NCI-H82 (cell line): Measurements from ENCODE around the gene RAB1A.
"Not testable (repeated sequence)": the region's sequence is repeated elsewhere in the genome, so short reads cannot be mapped to it uniquely, and the experiment has no call there.

Experiments used
- DNase-seq: peaks from one replicate; lab custom pipeline; 2025; lab: John Stamatoyannopoulos, UW

The RAB1A gene

DNA sequence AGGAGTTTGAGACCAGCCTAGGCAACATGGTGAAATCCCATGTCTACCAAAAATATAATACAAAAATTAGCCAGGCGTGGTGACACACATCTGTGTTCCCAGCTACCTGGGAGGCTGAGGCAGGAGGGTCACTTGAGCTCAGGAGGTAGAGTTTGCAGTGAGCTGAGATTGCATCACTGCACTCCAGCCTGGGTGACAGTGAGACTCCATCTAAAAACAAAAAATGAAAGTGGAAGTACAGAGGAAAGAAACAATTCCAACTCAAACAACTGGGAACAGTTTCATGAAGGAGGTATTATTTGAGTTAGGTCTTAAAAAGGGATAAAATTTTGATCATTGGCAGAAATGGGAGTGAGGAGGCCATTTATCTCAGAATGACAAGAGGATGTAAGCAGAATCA, 6.3 kb upstream of the RAB1A start:
- no peak for DNase-seq

DNA sequence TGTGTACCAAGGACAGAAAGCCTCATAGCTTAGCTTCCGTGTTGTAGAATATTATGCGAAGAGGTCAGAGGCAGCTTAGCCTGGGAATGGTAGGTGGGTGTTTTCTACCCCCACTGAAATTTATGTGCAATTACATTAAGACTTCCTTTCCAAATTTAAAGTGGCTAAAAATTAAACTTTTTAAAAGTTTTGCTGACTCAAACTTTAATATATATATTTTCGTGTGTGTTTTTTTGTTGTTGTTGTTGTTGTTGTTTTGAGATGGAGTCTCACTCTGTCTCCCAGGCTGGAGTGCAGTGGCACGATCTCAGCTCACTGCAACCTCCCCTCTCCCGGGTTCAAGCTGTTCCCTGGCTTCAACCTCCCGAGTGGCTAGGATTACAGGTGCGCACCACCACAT, 4.3 kb upstream of the RAB1A start:
- DNase-seq, result no peak

DNA sequence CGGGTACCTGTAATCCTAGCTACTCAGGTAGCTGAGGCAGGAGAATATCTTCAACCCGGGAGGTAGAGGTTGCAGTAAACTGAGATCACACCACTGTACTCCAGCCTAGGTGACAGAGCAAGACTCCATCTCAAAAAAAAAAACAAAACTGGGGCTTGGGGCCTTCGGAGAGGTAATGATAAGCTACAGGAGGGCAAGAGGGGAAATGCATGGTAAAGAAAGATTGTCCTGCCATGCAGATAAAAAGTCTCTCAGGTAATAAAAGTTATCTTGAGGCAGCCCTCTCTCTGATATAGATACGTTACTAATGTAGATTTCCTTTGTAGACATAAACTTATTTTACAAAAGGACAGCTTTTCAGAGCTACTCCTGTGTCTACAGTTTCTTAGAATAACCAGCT, 3.7 kb upstream of the RAB1A start:
- DNase-seq, result no peak

DNA sequence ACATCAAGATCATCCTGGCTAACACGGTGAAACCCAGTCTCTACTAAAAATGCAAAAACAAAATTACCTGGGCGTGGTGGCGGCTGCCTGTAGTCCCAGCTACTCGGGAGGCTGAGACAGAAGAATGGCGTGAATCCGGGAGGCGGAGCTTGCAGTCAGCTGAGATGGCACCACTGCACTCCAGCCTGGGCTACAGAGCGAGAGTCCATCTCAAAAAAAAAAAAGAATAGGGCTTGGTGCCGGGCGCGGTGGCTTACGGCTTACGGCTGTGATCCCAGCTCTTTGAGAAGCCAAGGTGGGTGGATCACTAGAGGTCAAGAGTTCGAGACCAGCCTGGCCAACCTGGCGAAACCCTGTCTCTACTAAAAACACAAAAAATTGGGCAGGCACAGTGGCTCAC, 3.0 kb upstream of the RAB1A start:
- DNase-seq, result not testable (repeated sequence)

DNA sequence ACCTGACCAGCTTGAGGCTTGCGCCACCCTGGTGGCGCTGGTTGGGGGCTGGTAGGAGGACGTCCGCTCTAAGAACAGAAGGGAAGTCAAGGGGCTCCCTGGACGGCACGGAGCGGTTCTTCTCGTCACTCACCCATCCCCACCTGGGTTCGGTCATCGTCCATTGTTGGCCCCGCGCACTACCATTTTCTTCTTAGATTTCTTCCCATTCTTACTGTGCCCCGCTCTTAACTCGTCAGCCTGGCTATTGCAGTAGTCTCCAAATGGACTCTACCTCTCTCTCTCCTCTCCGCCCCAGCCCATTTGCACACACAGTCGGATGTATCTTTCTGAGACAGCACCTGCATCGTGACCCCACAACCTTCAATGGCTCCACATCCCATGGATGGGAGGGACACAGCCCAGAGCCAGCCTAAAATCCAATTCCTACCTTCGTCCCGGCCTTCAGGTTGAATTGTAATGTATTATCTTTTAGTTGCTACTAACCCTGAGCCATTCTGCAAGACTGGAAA, 814 bp upstream of the RAB1A start:
- DNase-seq, result no peak

DNA sequence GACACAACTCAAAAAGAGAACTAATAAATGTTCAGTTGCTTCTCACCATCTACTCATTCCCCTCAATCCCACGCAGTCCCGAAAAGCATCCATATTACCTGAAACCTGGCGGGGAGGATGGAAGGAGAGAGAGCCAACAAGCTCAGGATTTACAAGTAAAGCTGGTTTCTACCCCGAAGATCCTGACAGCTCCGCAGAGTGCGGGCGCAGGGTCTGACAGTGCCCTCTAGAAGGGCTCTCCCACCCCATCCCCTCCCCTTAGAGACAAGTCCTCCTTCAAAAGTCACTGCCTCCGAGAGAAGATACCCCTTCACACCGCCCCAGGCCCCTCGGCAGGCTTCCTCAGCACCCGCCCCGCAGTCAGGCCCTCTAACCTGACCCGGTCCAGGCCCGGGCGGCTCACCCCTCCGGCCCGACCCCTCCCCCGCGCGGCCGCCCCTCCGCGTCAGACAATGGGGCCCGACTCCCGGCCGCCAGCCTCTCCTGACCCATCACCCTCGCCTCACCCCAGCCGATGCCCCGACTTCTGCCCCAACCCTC, 550 bp downstream of the RAB1A start:
- peak; percentile 57 for DNase-seq

DNA sequence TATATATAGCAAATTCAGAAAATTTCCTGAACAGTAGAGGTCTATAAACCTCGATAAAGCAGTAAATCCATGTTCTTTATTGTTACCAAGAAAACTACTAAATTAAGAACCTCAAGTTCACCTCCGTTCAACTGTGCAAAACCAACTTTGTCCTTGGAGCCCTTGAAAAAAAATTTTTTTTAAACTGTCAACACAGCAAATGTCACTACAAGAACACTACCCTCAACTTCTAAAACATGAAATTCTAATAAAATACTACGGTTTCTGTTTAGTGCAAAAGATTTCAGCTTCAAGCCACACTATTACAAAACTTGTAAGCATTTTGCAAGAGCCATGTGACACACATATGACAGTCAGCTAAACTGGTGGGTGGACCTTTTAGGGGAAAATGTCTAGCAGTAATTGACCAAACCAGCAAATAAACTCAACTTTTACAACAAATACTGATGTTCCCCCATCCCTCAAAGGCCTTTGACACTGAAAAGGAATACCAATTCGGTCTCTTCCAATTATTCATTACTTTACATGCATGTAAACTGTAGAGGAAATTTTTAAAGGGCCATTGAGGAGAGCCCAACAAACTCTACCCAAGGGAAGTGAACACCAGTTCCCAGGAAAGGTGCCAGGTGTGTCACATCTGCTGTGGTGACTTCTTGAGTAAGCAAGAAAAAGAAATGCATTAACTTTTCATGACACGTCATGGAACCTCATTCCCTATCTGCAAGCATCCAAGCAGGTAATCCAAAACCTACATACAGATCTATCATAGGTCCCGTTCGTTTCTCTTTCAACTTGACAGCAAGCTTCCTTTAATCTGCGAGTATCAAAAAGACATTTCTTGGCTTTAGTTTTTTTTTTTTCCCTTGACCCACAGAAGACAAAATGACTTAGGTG, 1.4 kb downstream of the RAB1A start:
- no peak for DNase-seq

DNA sequence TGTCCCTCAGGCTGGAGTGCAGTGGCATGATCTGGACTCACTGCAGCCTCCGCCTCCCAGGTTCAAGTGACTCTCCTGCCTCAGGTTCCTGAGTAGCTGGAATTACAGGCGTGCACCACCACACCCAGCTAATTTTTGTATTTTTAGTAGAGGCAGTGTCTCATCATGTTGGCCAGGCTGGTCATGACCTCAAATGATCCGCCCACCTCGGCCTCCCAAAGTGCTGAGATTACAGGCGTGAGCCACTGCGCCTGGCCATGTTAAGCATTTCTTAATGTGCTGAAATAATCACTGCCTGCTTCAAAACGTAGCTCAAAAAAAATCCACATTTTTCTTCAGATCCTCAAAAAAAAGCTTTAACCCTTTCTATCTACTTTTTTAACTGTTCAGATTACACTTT, 4.4 kb downstream of the RAB1A start:
- DNase-seq, result not testable (repeated sequence)

DNA sequence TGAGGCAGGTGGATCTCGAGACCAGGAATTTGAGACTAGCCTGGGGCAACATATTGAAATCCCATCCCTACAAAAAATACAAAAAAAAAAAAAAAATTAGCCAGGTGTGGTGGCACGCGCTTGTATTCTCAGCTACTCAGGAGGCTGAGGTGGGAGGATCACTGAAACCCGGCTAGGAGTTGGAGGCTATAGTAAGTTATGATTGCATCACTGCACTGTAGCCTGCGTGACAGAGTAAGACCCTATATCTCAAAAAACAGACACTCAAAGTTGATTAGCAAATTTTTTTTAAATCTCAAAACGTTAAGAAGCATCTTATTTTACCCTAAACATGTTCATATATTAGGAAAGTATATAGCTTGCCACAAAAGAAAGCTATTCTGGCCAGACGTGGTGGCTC, 7.6 kb downstream of the RAB1A start:
- no peak for DNase-seq

DNA sequence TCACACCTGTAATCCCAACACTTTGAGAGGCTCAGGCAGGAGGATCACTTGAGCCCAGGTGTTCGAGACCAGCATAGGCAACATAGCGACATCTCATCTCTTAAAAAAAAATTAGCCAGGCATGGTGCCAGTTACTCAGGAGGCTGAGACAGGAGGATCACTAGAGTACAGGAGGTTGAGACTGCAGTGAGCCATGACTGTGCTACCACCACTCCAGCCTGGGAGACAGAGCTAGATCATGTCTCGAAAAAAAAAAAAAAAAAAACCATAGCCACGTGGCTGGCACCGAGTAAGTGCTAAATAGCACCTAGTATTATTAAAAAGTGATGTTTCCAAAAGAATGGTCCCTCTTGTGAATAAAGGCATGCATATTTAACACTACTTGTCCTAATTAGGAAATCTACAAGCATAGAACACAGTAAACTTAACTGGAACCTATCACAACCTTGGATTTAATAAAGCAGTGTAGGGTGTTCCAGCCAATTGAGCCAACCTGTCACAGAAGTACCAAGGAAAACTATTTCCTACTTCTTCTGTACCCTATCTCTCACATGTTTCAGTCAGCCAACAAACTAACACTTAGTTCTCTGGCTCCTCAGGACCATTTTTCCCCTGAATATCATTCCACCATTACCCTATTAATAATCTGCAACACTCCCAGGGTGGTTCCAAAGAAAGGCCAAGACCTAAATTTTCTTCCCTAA, 8.8 kb downstream of the RAB1A start:
- DNase-seq, result no peak

DNA sequence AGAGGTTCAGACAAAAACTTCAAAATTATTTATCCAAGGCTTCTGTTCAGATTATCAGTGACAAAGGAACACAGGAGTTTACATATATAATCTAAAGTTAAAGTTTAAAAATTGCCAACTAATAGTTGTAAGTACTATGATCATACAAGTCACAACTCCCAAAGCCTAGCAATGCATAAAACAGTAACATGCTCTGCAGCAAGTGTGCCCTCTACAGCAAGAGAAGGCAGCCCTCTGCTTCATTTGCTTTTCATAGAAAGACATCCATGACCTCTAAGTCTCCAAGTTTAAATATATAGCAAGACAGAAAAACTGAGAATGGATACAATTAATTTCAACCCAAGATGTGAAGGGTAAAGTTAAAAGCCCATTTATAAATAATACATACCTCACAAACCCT, 13.3 kb downstream of the RAB1A start:
- no peak for DNase-seq

DNA sequence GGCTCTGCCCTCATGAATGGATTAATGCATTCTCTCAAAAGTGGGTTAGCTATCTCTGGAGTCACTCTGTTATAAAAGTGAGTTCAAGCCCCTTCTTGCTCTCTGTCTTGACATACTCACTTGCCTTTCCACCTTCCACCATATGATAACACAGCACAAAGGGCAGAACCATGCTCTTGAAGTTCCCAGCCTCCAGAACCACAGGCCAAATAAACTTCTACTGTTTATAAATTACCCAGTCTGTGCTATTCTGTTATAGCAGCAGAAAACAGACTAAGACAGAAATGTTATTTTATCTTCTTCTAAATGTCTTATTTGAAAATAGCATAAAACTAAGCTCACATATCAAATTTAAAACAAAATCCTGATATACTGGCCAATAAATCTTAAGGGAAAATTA, 15.0 kb downstream of the RAB1A start:
- no peak for DNase-seq

DNA sequence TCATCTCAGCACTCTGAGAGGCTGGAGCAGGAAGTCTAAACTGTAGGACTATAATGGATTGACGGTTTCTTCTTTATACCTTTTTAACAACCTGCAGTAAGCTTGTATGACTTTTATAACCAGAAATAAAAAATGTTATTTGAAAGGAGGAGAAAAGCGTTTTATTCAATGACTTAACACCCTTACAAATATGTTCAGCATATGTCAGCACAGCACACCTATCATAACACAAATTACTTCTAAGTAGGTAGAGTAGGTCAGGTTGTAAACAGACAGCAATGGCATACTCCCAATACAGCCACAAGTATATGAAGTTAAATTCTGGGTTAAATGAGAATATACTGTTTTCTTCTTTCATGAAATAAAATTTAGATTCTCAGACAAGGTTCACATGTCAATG, 16.1 kb downstream of the RAB1A start:
- DNase-seq, result no peak

DNA sequence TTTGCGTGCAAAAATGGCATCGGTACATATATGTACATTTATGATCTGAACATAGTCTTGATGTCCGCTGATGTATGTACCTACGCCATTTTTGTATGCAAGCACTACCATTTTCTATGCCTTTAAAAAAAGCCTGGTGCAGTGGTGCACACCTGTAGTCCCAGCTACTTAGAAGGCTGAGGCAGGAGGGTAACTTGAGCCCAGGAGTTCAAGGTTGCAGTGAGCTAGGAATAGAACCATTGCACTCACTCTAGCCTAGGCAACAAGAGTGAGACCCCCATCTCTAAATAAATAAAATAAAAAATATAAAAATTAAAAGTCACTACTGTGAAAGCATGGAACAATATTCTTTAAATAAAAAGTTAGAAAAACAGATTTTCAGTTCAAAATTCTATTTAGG, 16.7 kb downstream of the RAB1A start:
- no peak for DNase-seq

DNA sequence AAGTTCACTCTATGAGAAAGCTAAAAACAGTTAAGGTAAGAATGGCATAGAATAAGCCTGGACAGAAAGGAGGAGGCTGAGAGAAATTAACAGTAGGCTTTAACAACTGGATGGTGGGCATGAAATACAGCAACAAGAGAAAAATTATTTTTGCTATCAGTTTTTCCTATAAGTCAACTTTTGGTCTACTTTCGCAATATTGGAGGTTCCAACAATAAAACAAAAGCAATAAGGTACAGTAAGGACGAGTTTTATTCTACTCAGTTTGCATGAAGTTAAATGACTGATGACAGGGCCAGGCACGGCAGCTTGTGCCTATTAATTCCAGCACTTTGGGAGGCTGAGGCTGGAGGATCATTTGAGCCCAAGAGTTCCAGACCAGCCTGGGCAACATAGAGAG, 17.3 kb downstream of the RAB1A start:
- DNase-seq, result no peak

DNA sequence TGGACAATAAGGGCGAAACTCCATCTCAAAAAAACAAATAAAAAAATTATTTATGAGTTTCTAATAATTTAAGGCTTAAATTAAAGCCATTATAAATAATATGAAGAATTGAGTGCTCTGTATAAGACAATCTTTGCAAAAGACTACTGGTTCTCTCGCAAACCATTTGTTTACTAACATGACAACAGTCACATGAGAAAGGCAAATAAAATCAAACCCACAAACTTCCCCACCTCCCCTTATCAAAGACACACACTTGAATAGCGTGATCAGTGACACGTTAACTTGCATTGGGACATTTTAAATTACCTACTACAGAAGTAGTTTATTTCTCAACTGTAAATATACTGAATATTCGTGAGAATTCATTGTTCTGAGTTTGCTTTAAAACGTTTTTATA, 21.1 kb downstream of the RAB1A start:
- DNase-seq, result no peak

DNA sequence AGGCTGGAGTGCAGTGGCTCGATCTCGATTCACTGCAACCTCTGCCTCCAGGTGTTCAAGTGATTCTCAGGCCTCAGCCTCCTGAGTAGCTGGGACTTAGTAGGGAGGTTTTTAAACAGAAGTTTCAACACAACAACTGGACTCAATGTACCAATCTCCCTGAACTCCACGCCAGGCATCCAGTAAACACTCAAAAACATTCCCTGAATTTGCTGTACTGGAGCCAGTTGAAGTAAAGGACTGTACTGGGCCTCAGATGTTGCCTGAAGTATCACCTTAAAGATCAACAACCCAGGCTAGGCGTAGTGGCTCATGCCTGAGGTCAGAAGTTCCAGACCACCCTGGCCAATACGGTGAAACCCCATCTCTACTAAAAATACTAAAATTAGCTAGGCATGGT, 22.4 kb downstream of the RAB1A start:
- DNase-seq, result no peak

DNA sequence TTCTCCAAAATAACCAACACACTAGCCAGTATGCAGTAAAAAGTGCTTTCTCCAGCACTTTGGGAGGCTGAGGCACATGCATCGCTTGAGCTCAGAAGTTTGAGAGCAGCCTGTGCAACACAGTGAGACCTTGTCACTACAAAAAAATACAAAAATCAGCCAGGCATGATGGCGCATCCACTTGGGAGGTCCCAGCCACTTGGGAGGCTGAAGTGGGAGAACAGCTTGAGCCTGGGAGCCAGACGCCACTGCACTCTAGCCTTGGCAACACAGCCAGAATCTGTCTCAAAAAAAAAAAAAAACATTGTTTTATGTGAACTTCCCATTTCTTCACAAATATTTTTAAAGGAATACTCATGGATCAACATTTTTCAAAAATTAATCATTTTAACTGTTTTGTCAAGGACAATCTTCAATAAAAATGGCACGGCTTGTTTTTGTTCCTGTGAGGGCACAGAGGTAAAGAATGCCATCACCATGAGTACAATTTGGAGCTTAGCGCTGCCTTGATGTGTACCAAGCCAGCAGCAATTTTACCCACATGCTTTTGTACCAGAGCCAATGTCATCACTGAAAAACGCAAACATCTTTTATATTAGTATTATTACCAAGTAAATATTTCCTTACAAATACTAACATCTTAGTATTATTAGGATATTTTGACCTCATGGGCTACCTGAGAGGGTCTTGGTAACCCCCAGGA, 26.7 kb downstream of the RAB1A start:
- DNase-seq, result no peak

DNA sequence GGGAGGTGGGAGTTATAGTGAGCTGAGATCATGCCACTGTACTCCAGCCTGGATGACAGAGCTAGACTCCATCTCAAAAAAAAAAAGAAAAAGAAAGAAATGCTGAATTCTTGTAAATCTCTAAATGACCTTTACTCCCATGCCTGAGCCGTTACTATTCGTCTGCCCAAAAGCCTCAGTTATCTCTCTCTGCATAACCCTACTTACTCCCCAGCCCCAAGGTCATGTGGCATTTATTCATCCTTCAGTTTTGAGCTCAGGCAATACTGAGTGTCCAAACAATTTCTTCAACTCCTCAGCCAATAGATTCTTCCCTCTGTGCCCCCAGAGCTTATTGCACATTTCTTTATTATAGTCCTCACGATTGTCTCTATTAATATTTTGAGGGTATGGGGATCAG, 28.8 kb downstream of the RAB1A start:
- no peak for DNase-seq

DNA sequence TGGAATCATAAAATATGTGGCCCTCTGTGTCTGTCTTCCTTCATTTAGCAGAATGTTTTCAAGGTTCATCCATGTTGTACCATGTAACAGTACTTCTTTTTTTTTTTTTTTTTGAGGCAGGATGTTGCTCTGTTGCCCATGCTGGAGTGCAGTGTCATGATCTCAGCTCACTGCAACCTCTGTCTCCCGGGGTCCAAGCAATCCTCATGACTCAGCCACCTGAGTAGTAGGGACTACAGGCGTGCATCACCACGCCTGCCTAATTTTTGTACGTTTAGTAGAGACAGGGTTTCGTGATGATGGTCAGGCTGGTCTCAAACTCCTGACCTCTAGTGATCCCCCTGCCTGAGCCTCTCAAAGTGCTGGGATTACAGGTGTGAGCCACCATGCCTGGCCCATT, 31.2 kb downstream of the RAB1A start:
- DNase-seq, result no peak

DNA sequence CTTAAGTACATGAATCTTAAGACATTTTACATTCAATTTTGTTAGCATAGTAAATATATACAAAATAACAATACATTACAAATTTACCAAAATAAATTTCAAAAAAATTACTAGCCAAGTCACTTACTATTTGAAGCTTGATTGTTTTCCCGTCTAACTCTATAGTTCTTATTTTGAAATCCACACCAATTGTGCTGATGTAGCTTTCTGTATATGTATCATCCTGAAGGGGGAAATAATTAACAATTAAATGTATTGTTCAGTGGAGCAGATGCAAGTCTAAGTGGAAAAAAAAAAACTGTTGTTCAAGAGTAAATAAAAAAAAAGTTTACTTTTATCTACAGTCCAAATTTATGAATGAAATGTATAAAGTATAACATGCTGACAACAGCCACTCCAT, 32.1 kb downstream of the RAB1A start:
- DNase-seq, result no peak

DNA sequence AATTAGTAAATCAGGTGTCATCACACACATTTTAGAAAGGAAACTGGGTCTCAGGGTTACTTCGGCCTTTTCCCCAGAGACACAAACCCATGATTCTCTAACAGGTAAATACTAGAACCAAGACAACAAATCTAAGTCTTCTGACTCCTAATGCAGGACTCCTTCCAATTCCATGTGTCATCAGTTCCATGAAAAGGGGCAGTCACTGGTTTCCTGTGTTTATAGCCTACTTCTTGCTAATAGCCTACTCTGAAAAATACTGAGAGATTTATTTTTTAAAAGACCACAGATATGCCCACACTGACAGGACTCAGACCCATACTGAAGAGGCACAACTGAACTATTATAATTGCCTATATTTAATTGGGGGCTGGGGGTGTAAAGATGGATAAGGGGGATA, 33.0 kb downstream of the RAB1A start:
- no peak for DNase-seq

DNA sequence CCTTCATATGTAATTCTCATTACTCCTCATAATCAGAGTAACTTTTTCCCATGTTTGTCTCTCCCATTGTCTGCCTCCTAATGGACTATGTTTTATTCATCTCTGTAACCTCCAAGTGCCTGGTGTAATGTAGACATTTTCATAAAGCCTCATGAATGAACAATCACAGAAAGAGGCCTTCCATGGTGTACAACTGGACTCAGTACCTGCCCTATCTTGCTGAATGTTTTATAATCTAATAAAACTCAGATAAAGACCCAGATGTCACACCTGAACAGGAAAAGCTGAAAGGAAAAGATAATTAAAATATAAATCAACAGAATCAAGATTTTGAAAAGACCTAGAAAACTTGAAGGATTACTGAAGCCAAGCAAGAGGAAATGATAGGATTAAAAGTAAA, 36.7 kb downstream of the RAB1A start:
- DNase-seq, result no peak
